ENCODE data around the gene TRIM14.

TRIM14 gene

DNA sequence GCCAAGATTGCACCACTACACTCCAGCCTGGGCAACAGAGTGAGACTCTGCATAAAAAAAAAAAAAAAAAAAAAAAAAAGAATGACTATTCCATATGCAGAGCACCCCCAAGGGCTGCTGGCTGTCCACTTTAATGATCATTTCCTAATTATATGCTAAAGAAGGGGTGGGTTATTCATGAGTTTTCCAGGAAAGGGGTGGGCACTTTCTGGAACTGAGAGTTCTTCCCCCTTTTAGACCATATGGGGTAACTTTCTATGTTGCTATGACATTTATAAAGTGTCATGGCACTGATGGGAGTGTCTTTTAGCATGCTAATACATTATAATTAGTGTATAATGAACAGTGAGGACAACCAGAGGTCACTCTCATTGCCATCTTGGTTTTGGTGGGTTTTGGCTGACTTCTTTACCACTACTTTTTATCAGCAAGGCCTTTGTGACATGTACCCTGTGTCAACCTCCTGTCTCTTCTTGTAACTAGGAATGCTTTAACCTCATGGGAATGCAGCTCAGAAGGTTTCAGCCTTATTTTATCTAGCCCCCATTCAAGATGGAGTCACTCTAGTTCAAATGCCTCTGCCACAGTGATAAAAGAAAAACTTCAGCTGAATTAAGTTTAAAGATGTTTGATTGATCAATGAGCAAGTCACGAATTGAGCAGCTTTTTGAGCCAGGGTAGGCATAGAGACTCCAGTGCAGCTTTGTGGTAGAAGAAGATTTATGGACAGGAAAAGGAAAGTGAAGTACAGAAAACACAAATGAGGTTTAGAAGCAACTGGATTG is 69.5 kb downstream of the TRIM14 start:
- Histone ChIP-seq H4K20me1 (ENCODE audit: insufficient read depth, low read length, poor library complexity, severe bottlenecking) (no peaks in the 10 kb centered on the region), H3K79me2 (ENCODE audit: insufficient read depth, low read length) (peaks cover 33% of the 10 kb centered on the region), H3K9me2 (replicated peaks; ENCODE audit: low read depth, low read length) (no peaks in the 10 kb centered on the region), H3K36me3 (ENCODE audit: insufficient read depth, low read length) (no peaks in the 10 kb centered on the region), H3K4me1 (ENCODE audit: insufficient read depth, low read length, poor library complexity, severe bottlenecking) (peaks cover 29% of the 10 kb centered on the region), H3K9ac (ENCODE audit: low read depth, low read length, poor library complexity, severe bottlenecking) (peak overlapping the region; percentile 11), H2AFZ (ENCODE audit: low read length) (no peak overlapping the region), H3K4me2 (ENCODE audit: low read depth, low read length, poor library complexity, severe bottlenecking) (peak overlapping the region; percentile 32), H3F3A (ENCODE audit: low read depth) (no peaks in the 10 kb centered on the region), H3K9me3 (ENCODE audit: insufficient read depth, low read depth, low read length) (no peaks in the 10 kb centered on the region), H3K27me3 (ENCODE audit: insufficient read depth, low read length, poor library complexity, severe bottlenecking) (no peaks in the 10 kb centered on the region), H3K4me3 (ENCODE audit: low read length, poor library complexity, severe bottlenecking) (peak overlapping the region; percentile 5)
- TF ChIP-seq EZH2phosphoT487 (IDR thresholded peaks at IDR 0.05; ENCODE audit: borderline replicate concordance) (no peak), CTCF (conservative IDR thresholded peaks at IDR 0.05; ENCODE audit: low read length) (no peak)

DNA sequence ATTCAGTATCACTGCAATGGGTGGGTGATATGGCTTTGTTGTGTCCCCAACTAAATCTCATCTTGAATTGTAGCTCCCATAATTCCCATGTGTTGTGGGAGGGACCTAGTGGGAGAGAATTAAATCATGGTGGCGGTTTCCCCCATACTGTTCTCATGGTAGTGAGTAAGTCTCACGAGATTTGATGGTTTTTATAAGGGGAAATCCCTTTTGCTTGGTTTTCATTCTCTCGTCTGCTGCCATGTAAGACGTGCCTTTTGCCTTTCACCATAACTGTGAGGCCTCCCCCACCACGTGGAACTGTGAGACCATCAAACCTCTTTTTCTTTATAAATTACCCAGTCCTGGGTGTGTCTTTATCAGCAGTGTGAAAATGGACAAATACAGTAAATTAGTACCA is 72.0 kb downstream of the TRIM14 start:
- Histone ChIP-seq H3K9me2 (replicated peaks; ENCODE audit: low read depth, low read length) (no peaks in the 10 kb centered on the region), H3K36me3 (ENCODE audit: insufficient read depth, low read length) (no peaks in the 10 kb centered on the region), H3K79me2 (ENCODE audit: insufficient read depth, low read length) (peaks cover 33% of the 10 kb centered on the region), H3K9me3 (ENCODE audit: insufficient read depth, low read depth, low read length) (no peaks in the 10 kb centered on the region), H3K27me3 (ENCODE audit: insufficient read depth, low read length, poor library complexity, severe bottlenecking) (no peaks in the 10 kb centered on the region), H3K4me3 (ENCODE audit: low read length, poor library complexity, severe bottlenecking) (peak overlapping the region; percentile 73), H3K4me1 (ENCODE audit: insufficient read depth, low read length, poor library complexity, severe bottlenecking) (peaks cover 29% of the 10 kb centered on the region), H3F3A (ENCODE audit: low read depth) (no peaks in the 10 kb centered on the region), H2AFZ (ENCODE audit: low read length) (no peak overlapping the region), H4K20me1 (ENCODE audit: insufficient read depth, low read length, poor library complexity, severe bottlenecking) (no peaks in the 10 kb centered on the region), H3K9ac (ENCODE audit: low read depth, low read length, poor library complexity, severe bottlenecking) (peak overlapping the region; percentile 79), H3K4me2 (ENCODE audit: low read depth, low read length, poor library complexity, severe bottlenecking) (peak overlapping the region; percentile 69)
- TF ChIP-seq CTCF (conservative IDR thresholded peaks at IDR 0.05; ENCODE audit: low read length) (no peak), EZH2phosphoT487 (IDR thresholded peaks at IDR 0.05; ENCODE audit: borderline replicate concordance) (no peak)

DNA sequence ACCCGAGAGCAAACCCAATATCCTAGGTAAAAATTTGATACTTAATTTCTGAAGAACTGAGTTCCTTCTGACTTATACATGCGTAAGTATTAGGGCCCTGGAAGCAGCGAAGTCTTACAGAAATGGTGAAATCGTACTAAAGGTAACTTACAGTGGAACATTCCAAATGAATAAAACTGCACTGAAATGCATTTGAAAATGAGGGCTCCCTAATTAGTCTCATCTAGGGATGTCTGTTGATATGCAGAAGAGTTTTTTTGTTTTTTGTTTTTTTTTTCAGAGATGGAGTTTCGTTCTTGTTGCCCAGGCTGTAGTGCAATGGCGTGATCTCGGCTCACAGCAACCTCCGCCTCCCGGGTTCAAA is 72.9 kb downstream of the TRIM14 start:
- Histone ChIP-seq H3K4me1 (ENCODE audit: insufficient read depth, low read length, poor library complexity, severe bottlenecking) (peaks cover 29% of the 10 kb centered on the region), H2AFZ (ENCODE audit: low read length) (peak overlapping the region; percentile 73), H3K36me3 (ENCODE audit: insufficient read depth, low read length) (no peaks in the 10 kb centered on the region), H3K79me2 (ENCODE audit: insufficient read depth, low read length) (peaks cover 33% of the 10 kb centered on the region), H4K20me1 (ENCODE audit: insufficient read depth, low read length, poor library complexity, severe bottlenecking) (no peaks in the 10 kb centered on the region), H3K27me3 (ENCODE audit: insufficient read depth, low read length, poor library complexity, severe bottlenecking) (no peaks in the 10 kb centered on the region), H3K9ac (ENCODE audit: low read depth, low read length, poor library complexity, severe bottlenecking) (peak overlapping the region; percentile 79), H3K9me3 (ENCODE audit: insufficient read depth, low read depth, low read length) (no peaks in the 10 kb centered on the region), H3K4me2 (ENCODE audit: low read depth, low read length, poor library complexity, severe bottlenecking) (peak overlapping the region; percentile 69), H3K9me2 (replicated peaks; ENCODE audit: low read depth, low read length) (no peaks in the 10 kb centered on the region), H3K4me3 (ENCODE audit: low read length, poor library complexity, severe bottlenecking) (peak overlapping the region; percentile 73), H3F3A (ENCODE audit: low read depth) (no peaks in the 10 kb centered on the region)
- TF ChIP-seq EZH2phosphoT487 (IDR thresholded peaks at IDR 0.05; ENCODE audit: borderline replicate concordance), result no peak
